PC-9 (cell line): Measurements from ENCODE around the gene PLA2G2A.

Source experiments
- EZH2 ChIP-seq: fragments of 200-600 bp; sonication (generic); IDR thresholded peaks from 2 replicates; pipeline ENCODE4 v1.8.0; 2017; ENCODE audit warnings: antibody characterized with exemption, low read depth
- TF ChIP-seq, protein P1 (sequence below): fragments of 200-600 bp; sonication (generic); conservative IDR thresholded peaks from 2 replicates; pipeline ENCODE4 v1.6.1; 2017; ENCODE audit warnings: mixed run types, antibody characterized with exemption, mild to moderate bottlenecking, moderate library complexity

DNA sequence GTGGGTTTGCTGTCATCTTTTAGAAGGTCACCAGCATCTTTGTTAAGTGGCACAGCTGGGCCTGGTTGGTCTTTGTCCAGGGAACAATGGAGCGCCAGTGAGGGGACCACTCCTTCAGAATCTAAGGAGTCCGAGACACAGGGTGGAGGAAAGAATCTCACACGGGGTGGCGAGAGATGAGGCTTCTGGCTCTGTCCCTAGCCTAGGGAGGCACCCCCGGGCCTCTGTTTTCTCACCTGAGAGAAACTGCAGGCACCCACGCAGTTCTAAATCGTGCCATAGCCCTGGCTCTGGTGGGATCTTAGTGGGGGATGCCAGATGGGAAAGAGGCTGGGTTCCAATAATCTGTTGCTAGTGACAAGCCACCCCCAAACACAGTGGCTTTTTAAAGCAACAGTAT lies 45.1 kb downstream of the PLA2G2A start:
- TF ChIP-seq, protein P1, sequence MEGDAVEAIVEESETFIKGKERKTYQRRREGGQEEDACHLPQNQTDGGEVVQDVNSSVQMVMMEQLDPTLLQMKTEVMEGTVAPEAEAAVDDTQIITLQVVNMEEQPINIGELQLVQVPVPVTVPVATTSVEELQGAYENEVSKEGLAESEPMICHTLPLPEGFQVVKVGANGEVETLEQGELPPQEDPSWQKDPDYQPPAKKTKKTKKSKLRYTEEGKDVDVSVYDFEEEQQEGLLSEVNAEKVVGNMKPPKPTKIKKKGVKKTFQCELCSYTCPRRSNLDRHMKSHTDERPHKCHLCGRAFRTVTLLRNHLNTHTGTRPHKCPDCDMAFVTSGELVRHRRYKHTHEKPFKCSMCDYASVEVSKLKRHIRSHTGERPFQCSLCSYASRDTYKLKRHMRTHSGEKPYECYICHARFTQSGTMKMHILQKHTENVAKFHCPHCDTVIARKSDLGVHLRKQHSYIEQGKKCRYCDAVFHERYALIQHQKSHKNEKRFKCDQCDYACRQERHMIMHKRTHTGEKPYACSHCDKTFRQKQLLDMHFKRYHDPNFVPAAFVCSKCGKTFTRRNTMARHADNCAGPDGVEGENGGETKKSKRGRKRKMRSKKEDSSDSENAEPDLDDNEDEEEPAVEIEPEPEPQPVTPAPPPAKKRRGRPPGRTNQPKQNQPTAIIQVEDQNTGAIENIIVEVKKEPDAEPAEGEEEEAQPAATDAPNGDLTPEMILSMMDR, result no peak
- TF ChIP-seq EZH2, result no peak
